Measurements from ENCODE around the gene TBC1D16. TPM values are rescaled to one million over a fixed set of nuclear protein-coding genes. Genes with fewer than 3 reads are reported as not detected.
"Not testable (repeated sequence)": the region's sequence is repeated elsewhere in the genome, so short reads cannot be mapped to it uniquely, and the experiment has no call there.

Gene TBC1D16
- total and polyA plus RNA-seq, 8 donors: 17.3 to 49.1 (median 31.3) TPM

DNA sequence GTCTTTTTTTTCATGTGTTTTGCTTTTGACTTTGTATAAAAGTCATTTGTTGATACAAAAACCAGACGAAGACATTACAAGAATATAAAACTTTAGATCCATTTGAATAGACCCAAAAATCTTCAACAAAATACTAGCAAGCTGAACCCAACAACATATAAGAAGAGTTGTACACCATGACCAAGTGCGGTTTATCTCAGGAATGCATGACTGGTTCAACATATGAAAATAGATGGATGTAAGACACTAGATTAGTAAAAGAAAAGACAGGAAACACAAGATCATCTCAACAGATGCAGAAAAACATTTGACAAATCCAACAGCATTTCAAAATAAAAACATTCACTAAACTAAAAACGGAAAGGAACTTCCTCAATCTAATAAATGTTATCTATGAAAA lies 69.0 kb downstream of the TBC1D16 start:
- Histone ChIP-seq H3K27ac (no peak overlapping the region), H3K4me1 (peaks cover 0 to 3% of the 10 kb centered on the region in 2 donors), H3K36me3 (no peaks in the 10 kb centered on the region), H3K9me3 (no peaks in the 10 kb centered on the region), H3K27me3 (no peaks in the 10 kb centered on the region), H3K4me3 (no peak overlapping the region)
- ATAC-seq (no peak), DNase-seq (no peak)
- TF ChIP-seq, protein P1, sequence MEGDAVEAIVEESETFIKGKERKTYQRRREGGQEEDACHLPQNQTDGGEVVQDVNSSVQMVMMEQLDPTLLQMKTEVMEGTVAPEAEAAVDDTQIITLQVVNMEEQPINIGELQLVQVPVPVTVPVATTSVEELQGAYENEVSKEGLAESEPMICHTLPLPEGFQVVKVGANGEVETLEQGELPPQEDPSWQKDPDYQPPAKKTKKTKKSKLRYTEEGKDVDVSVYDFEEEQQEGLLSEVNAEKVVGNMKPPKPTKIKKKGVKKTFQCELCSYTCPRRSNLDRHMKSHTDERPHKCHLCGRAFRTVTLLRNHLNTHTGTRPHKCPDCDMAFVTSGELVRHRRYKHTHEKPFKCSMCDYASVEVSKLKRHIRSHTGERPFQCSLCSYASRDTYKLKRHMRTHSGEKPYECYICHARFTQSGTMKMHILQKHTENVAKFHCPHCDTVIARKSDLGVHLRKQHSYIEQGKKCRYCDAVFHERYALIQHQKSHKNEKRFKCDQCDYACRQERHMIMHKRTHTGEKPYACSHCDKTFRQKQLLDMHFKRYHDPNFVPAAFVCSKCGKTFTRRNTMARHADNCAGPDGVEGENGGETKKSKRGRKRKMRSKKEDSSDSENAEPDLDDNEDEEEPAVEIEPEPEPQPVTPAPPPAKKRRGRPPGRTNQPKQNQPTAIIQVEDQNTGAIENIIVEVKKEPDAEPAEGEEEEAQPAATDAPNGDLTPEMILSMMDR (IDR thresholded peaks at IDR 0.05): no peak
- intact Hi-C loops (cut with DNase I): no loop called here

GRCh38 chr17:79965806-79966205 lies 69.9 kb downstream of the TBC1D16 start:
- intact Hi-C loops (cut with DNase I): no loop called here

DNA sequence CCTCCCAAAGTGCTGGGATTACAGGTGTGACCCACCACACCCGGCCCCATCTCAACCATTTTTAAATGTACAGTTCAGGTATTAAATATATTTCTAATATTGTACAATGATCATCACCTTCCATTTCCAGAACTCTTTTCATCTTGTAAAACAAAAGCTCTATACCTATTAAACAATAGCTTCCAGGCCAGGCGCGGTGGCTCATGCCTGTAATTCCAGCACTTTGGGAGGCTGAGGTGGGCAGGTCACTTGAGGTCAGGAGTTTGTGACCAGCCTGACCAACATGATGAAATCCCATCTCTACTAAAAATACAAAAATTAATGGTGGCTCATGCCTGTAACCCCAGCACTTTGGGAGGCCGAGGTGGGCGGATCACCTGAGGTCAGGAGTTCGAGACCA lies 73.2 kb downstream of the TBC1D16 start:
- H3K9me3 ChIP-seq; ATAC-seq; intact Hi-C loops (cut with DNase I); H3K4me3 ChIP-seq; H3K27ac ChIP-seq; H3K4me1 ChIP-seq; DNase-seq; H3K36me3 ChIP-seq; H3K27me3 ChIP-seq: not testable (repeated sequence)

More at GRCh38 chr17:79965806-79966205, 69.9 kb downstream of the TBC1D16 start:
- TF ChIP-seq, protein P1 (IDR thresholded peaks at IDR 0.05): no peak
- Histone ChIP-seq H3K4me3 (no peak overlapping the region), H3K27ac (no peak overlapping the region), H3K9me3 (no peaks in the 10 kb centered on the region), H3K36me3 (no peaks in the 10 kb centered on the region), H3K27me3 (no peaks in the 10 kb centered on the region), H3K4me1 (peaks cover 0 to 3% of the 10 kb centered on the region in 2 donors)
- no peak for ATAC-seq
- DNase-seq: peak in 1 of 4 donors; percentile 39

DNA sequence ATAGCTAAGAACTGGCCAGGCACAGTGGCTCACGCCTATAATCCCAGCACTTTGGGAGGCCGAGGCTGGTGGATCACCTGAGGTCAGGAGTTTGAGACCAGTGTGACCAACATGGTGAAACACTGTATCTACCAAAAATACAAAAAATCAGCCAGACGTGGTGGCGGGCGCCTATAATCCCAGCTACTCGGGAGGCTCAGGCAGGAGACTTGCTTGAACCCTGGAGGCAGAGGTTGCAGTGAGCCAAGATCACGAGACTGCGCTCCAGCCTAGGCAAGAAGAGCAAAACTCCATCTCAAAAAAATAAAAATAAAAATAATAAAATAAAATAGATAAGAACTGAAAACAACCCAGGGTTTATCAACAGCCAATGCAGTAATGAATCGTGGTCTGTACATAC lies 74.1 kb downstream of the TBC1D16 start:
- H3K9me3 ChIP-seq; H3K27me3 ChIP-seq; ATAC-seq; H3K36me3 ChIP-seq; intact Hi-C loops (cut with DNase I); H3K4me1 ChIP-seq; H3K27ac ChIP-seq; H3K4me3 ChIP-seq; DNase-seq: not testable (repeated sequence)

GRCh38 chr17:79960788-79961522 lies 74.7 kb downstream of the TBC1D16 start:
- H3K36me3 ChIP-seq: no peaks in the 10 kb centered on the region
- ATAC-seq (no peak), DNase-seq (no peak)
- no peaks in the 10 kb centered on the region for H3K27me3 ChIP-seq
- H3K4me3 ChIP-seq: no peak overlapping the region
- TF ChIP-seq, protein P1 (IDR thresholded peaks at IDR 0.05): no peak
- no peak overlapping the region for H3K27ac ChIP-seq
- intact Hi-C loops (cut with DNase I): no loop called here
- H3K4me1 ChIP-seq: peaks cover 0 to 3% of the 10 kb centered on the region in 2 donors
- no peaks in the 10 kb centered on the region for H3K9me3 ChIP-seq

GRCh38 chr17:79959042-79959441 lies 76.6 kb downstream of the TBC1D16 start:
- H3K36me3 ChIP-seq: no peaks in the 10 kb centered on the region
- H3K4me3 ChIP-seq: no peak overlapping the region
- ATAC-seq (no peak), DNase-seq (no peak)
- TF ChIP-seq, protein P1 (IDR thresholded peaks at IDR 0.05): no peak
- no peaks in the 10 kb centered on the region for H3K9me3 ChIP-seq
- H3K27me3 ChIP-seq: no peaks in the 10 kb centered on the region
- H3K4me1 ChIP-seq: no peaks in the 10 kb centered on the region
- H3K27ac ChIP-seq: no peak overlapping the region
- intact Hi-C loops (cut with DNase I): no loop called here
